ENCODE measurements around the gene SNX1. TPM values are rescaled to one million over a fixed set of nuclear protein-coding genes. Genes with fewer than 3 reads are reported as not detected.

The SNX1 gene
- polyA plus RNA-seq, 1 donor from 2014 or later = 44.7 TPM

GRCh38 chr15:64182859-64183370 is 87.1 kb downstream of the SNX1 start:
- TF ChIP-seq RAD21 (conservative IDR thresholded peaks at IDR 0.05) (no peak), TAF1 (IDR thresholded peaks at IDR 0.05; ENCODE audit: low read depth) (no peak), EP300 (conservative IDR thresholded peaks at IDR 0.05; ENCODE audit: poor library complexity, severe bottlenecking) (no peak), MXI1 (conservative IDR thresholded peaks at IDR 0.05; ENCODE audit: poor library complexity, severe bottlenecking) (no peak), REST (IDR thresholded peaks at IDR 0.05; ENCODE audit: borderline replicate concordance) (no peak), POLR2AphosphoS5 (IDR thresholded peaks at IDR 0.05) (no peak)
- Histone ChIP-seq H3K79me2 (replicated peaks; ENCODE audit: insufficient read depth, low read length) (no peaks in the 10 kb centered on the region), H3K27me3 (ENCODE audit: insufficient read depth, low read depth, low read length) (no peaks in the 10 kb centered on the region), H3K9me2 (ENCODE audit: insufficient read depth, low read length) (no peaks in the 10 kb centered on the region), H3K4me3 (ENCODE audit: low read length) (no peak overlapping the region), H3K4me2 (ENCODE audit: low read length) (no peak overlapping the region), H3K9me3 (ENCODE audit: low read length) (no peaks in the 10 kb centered on the region), H3K27ac (ENCODE audit: low read length) (no peak overlapping the region), H2AFZ (ENCODE audit: low read depth, low read length) (no peak overlapping the region), H3K36me3 (ENCODE audit: insufficient read depth, low read length) (no peaks in the 10 kb centered on the region), H4K20me1 (ENCODE audit: insufficient read depth) (no peaks in the 10 kb centered on the region), H3K9ac (ENCODE audit: low read length) (no peak overlapping the region), H3F3A (ENCODE audit: insufficient read depth, low read length, poor library complexity, severe bottlenecking) (no peaks in the 10 kb centered on the region)

GRCh38 chr15:64185146-64185911 is 89.5 kb downstream of the SNX1 start:
- Histone ChIP-seq H3K9me2 (ENCODE audit: insufficient read depth, low read length) (no peaks in the 10 kb centered on the region), H3K4me2 (ENCODE audit: low read length) (no peak overlapping the region), H3K9me3 (ENCODE audit: low read length) (no peaks in the 10 kb centered on the region), H3K27ac (ENCODE audit: low read length) (no peak overlapping the region), H3K27me3 (ENCODE audit: insufficient read depth, low read depth, low read length) (no peaks in the 10 kb centered on the region), H3K79me2 (replicated peaks; ENCODE audit: insufficient read depth, low read length) (no peaks in the 10 kb centered on the region), H3K9ac (ENCODE audit: low read length) (no peak overlapping the region), H3K4me3 (ENCODE audit: low read length) (no peak overlapping the region), H2AFZ (ENCODE audit: low read depth, low read length) (no peak overlapping the region), H3K36me3 (ENCODE audit: insufficient read depth, low read length) (no peaks in the 10 kb centered on the region), H4K20me1 (ENCODE audit: insufficient read depth) (no peaks in the 10 kb centered on the region), H3F3A (ENCODE audit: insufficient read depth, low read length, poor library complexity, severe bottlenecking) (no peaks in the 10 kb centered on the region)
- TF ChIP-seq POLR2AphosphoS5 (IDR thresholded peaks at IDR 0.05) (no peak), REST (IDR thresholded peaks at IDR 0.05; ENCODE audit: borderline replicate concordance) (no peak), SMC3 (conservative IDR thresholded peaks at IDR 0.05; ENCODE audit: poor library complexity) (no peak), EZH2 (IDR thresholded peaks at IDR 0.05; ENCODE audit: borderline replicate concordance, insufficient read depth, low read length, poor library complexity, severe bottlenecking) (no peak), EP300 (conservative IDR thresholded peaks at IDR 0.05; ENCODE audit: poor library complexity, severe bottlenecking) (no peak), RAD21 (conservative IDR thresholded peaks at IDR 0.05) (no peak), MXI1 (conservative IDR thresholded peaks at IDR 0.05; ENCODE audit: poor library complexity, severe bottlenecking) (no peak), TAF1 (IDR thresholded peaks at IDR 0.05; ENCODE audit: low read depth) (no peak)
- TF ChIP-seq, protein P1, sequence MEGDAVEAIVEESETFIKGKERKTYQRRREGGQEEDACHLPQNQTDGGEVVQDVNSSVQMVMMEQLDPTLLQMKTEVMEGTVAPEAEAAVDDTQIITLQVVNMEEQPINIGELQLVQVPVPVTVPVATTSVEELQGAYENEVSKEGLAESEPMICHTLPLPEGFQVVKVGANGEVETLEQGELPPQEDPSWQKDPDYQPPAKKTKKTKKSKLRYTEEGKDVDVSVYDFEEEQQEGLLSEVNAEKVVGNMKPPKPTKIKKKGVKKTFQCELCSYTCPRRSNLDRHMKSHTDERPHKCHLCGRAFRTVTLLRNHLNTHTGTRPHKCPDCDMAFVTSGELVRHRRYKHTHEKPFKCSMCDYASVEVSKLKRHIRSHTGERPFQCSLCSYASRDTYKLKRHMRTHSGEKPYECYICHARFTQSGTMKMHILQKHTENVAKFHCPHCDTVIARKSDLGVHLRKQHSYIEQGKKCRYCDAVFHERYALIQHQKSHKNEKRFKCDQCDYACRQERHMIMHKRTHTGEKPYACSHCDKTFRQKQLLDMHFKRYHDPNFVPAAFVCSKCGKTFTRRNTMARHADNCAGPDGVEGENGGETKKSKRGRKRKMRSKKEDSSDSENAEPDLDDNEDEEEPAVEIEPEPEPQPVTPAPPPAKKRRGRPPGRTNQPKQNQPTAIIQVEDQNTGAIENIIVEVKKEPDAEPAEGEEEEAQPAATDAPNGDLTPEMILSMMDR (IDR thresholded peaks at IDR 0.05; ENCODE audit: poor library complexity, severe bottlenecking) = no peak
